Small intestine (tissue), 7 donors: ENCODE measurements around the gene CHI3L1. TPM values are rescaled to one million over a fixed set of nuclear protein-coding genes. Genes with fewer than 3 reads are reported as not detected.

ENCODE experiments used
- DNase-seq, 2 donors: peaks; one replicate each; pipeline versions ENCODE4 v3.0.0 to v3.0.0-alpha.2; 2013
- FAIRE-seq: peaks from 2 replicates; lab custom pipeline; 2012; peaks lifted over from hg19 to GRCh38; lab: Jason Lieb, UNC
- H3K27ac ChIP-seq, 3 donors: one replicate each; pipeline ENCODE4 v1.5.1; 2013; ENCODE audit warnings: low read length in 2 of 3, mild to moderate bottlenecking in 2 of 3, control low read depth in 1 of 3, inconsistent platforms in 1 of 3, low read depth in 1 of 3, moderate library complexity in 1 of 3
- H3K27me3 ChIP-seq, 3 donors: one replicate each; pipeline ENCODE4 v1.6.1; 2013; ENCODE audit warnings: low read length in 3 of 3, inconsistent platforms in 1 of 3; ENCODE audit not compliant: control insufficient read depth in 3 of 3, insufficient read depth in 3 of 3
- H3K36me3 ChIP-seq, 3 donors: one replicate each; pipeline ENCODE4 v1.6.1; 2013; ENCODE audit warnings: low read length in 3 of 3, inconsistent platforms in 1 of 3, low read depth in 1 of 3, mild to moderate bottlenecking in 1 of 3, moderate library complexity in 1 of 3; ENCODE audit not compliant: control insufficient read depth in 3 of 3, insufficient read depth in 2 of 3
- H3K4me1 ChIP-seq, 3 donors: one replicate each; pipeline ENCODE4 v1.6.1; 2013; ENCODE audit warnings: low read length in 2 of 3, inconsistent platforms in 1 of 3, low read depth in 1 of 3, mild to moderate bottlenecking in 1 of 3, moderate library complexity in 1 of 3; ENCODE audit not compliant: control insufficient read depth in 3 of 3, insufficient read depth in 2 of 3
- H3K4me3 ChIP-seq, 3 donors: one replicate each; pipeline ENCODE4 v1.5.1; 2013; ENCODE audit warnings: low read length in 3 of 3, control low read depth in 1 of 3, inconsistent platforms in 1 of 3, low read depth in 1 of 3, mild to moderate bottlenecking in 1 of 3, moderate library complexity in 1 of 3
- H3K9me3 ChIP-seq, 2 donors: one replicate each; pipeline ENCODE4 v1.6.1; 2013; ENCODE audit warnings: low read depth in 1 of 2, low read length in 1 of 2; ENCODE audit not compliant: control insufficient read depth in 2 of 2, insufficient read depth in 1 of 2
- WGBS, 3 donors: extraction: QIAGEN DNeasy Blood & Tissue Kit; methylation state at CpG; one replicate each; pipeline ENCODE4 v1.1.7; 2013; 5-methylcytosine and 5-hydroxymethylcytosine counted together
- polyA plus RNA-seq, 4 donors: library from polyadenylated mRNA; stranded (reverse) in 3 of 4; unstranded in 1 of 4; fragments of 200-250 nt in 3 of 4; fragments of 120-200 nt in 1 of 4; gene quantifications; one replicate each; pipeline versions ENCODE4 v1.2.1 to v1.2.3, GENCODE V29; 2013
- donor health status: healthy with polysubstance abuse.
- donor health status: control.
- donor health status: control.
- donor health status: Bipolar disorder and iron deficiency.
- donor health status: healthy.

CHI3L1 gene
- polyA plus RNA-seq, 4 donors: 0.16 to 1.6 (median 0.90) TPM

DNA sequence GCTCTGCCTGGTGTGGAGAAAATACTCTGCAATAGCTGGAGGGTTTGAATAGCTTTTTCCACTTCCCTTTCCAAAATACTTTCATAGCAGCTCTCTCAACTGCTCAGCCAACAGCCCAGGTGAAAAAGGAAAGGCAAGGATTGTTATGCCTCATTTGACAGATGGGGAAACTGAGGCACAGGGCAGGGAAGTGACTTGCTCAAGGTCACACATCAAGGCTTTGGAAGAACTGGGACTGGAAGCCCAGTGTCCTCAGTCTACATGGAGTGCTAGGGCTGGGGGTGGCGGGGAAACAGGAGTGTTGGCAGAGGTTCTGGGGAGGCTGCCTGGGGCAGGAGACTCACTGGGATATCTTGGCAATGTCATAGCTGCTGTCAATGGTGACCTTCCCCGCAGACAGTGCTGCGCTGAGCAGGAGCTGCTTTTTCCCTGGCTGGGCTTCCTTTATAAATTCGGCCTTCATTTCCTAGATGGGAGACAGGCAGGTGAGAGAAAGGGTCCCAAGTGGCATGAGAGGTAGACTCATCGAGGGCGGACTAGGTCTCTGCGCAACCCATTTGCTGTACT is 4.0 kb downstream of the CHI3L1 start:
- no peaks in the 10 kb centered on the region for H3K36me3 ChIP-seq
- no peaks in the 10 kb centered on the region for H3K27me3 ChIP-seq
- WGBS, 3 donors: 90 to 95% (median 92%) methylated on average over 7 of the region's 7 CpGs
- no peaks in the 10 kb centered on the region for H3K9me3 ChIP-seq
- no peaks in the 10 kb centered on the region for H3K4me1 ChIP-seq
- FAIRE-seq (no peak), DNase-seq (no peak)
- no peak overlapping the region for H3K27ac ChIP-seq
- H3K4me3 ChIP-seq: no peak overlapping the region

DNA sequence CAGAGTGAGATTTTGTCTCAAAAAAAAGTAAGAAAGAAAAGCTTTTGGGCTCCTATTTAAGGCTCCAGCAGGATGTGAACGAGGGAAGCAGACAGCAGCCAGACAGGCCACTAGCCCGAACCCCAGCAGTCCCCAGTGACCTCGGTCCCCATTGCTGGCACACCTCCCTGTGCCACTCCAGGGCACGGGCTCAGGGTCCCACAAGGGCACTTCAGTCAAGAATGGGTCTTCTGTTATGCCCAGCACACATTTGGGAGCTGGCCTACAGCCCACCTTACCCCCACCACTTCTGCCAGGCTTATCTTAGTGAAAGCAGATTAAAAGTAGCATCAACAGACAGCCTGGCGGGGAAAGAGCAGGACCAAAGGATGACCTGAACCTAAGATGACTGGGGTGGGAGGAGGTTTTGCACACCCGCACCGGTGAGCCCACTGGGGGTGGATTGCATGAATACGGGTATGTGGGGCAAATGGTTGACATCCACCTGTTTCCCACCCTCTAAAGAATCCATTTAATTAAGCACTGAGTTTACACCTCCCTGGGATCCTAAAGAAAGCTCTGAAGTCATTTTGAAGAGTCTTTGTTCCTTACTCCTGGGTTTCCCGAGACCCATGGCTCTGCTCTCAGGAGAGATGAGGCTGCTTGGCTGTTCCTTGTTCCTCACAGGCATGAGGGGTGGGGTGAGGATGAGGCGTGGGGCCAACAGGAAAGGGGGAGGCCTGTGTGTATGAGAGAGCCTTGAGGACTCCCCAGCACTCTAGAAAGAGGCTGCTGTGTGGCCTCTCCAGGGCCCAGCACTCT is 4.7 kb downstream of the CHI3L1 start:
- H3K4me1 ChIP-seq: no peaks in the 10 kb centered on the region
- FAIRE-seq (no peak), DNase-seq (no peak)
- H3K27me3 ChIP-seq: no peaks in the 10 kb centered on the region
- H3K36me3 ChIP-seq: no peaks in the 10 kb centered on the region
- no peak overlapping the region for H3K4me3 ChIP-seq
- 62 to 78% (median 71%) methylated on average over 10 of the region's 10 CpGs for WGBS, 3 donors
- H3K27ac ChIP-seq: no peak overlapping the region
- H3K9me3 ChIP-seq: no peaks in the 10 kb centered on the region

DNA sequence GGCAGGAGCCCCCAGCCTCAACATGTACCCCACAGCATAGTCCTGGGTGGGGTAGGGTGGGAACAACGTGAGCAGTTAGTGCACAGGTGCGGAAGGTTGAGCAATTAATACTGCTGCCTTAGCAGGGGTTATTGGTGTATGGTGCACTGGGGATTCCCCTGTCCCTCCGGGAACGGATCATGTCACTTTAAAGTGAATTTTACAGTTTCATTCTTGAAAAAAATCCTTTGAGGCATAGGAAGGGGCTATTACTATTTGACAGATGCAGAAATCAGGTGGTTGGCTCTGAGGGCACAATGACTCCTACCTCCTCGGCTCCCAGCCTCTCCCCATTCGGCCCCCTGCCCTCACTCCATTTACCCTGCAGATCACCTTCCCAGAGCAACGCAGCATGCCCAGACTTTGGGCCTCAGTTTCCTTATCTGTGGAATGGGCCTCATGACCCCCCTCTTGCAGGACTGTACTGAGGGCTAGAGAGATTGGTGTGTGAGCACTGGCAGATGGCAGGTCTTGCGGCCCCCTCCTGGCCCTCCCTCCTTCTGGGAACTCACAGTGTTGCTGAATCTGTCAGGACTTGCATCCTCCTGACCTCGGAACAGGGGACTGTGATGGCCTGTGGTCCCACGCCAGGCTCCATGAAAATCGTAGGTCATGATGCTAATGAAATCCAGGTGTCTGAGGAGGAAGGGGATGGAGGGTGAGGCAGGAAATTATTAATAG is 5.7 kb downstream of the CHI3L1 start:
- Histone ChIP-seq H3K27ac (no peak overlapping the region), H3K36me3 (no peaks in the 10 kb centered on the region), H3K27me3 (no peaks in the 10 kb centered on the region), H3K9me3 (no peaks in the 10 kb centered on the region), H3K4me3 (no peak overlapping the region), H3K4me1 (no peaks in the 10 kb centered on the region)
- no peak for FAIRE-seq
- DNase-seq: no peak
- WGBS, 3 donors: 67 to 76% (median 73%) methylated on average over 11 of the region's 11 CpGs

DNA sequence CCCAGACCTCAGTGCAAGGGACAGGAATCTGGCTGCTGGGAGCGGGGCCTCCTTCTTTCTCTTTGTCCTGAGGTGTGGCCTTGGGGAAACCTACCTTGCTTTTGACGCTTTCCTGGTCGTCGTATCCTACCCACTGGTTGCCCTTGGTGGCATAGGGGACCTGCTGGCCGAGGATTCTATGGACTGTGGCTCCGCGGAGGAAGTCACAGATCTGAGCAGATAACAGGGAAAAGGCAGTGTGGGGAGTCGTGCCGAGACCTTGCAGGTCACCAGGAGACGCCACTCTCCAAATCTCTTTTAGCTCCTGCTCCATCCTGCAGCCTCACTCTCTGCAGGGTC is 6.9 kb downstream of the CHI3L1 start:
- DNase-seq (no peak), FAIRE-seq (no peak)
- Histone ChIP-seq H3K4me3 (no peak overlapping the region), H3K27ac (no peak overlapping the region), H3K36me3 (no peaks in the 10 kb centered on the region), H3K9me3 (no peaks in the 10 kb centered on the region), H3K4me1 (no peaks in the 10 kb centered on the region), H3K27me3 (no peaks in the 10 kb centered on the region)
- 86 to 90% (median 87%) methylated on average over 10 of the region's 10 CpGs for WGBS, 3 donors

DNA sequence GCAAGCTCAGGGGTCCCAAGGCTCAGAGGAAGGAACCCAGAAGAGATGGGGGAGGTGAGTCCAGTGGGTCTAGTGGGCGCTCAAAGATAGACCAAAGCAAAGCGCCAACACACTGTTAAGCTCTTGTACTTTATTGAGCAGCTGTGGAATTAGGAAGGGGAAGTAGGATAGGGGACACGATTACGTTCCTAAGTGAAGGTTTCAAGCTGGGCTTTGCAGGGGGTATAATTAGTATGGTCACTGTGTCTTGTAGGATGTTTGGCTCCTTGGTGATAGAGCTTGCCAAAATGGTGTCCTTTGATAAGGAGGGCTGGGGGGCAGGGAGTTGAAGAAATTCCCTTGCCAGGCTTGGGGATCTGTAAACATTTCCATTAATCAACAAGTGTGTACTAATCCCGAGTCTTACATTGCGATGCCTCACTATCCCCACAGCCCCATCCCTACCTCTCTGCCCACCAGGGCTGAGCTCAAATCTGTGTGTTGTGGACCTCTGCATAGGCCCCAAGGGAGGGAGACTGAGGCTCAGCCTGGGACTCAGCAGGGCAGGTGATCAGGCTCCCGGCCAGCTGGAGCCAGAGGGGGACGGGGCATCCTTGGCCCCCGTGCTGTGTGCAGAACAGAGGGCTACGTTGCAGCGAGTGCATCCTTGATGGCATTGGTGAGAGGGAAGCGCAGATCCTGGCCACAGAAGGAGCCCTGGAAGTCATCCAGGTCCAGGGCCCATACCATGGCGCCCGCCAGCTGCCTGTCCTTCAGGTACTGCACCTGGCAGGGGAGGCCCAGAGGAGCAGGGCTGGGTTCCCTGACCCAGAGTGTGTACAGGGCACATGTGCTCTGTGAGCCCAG is 7.5 kb downstream of the CHI3L1 start:
- DNase-seq: no peak
- no peaks in the 10 kb centered on the region for H3K36me3 ChIP-seq
- 89 to 90% (median 90%) methylated on average over 14 of the region's 14 CpGs for WGBS, 3 donors
- no peak overlapping the region for H3K4me3 ChIP-seq
- H3K9me3 ChIP-seq: no peaks in the 10 kb centered on the region
- no peak overlapping the region for H3K27ac ChIP-seq
- no peaks in the 10 kb centered on the region for H3K4me1 ChIP-seq
- H3K27me3 ChIP-seq: no peaks in the 10 kb centered on the region
- FAIRE-seq: no peak

DNA sequence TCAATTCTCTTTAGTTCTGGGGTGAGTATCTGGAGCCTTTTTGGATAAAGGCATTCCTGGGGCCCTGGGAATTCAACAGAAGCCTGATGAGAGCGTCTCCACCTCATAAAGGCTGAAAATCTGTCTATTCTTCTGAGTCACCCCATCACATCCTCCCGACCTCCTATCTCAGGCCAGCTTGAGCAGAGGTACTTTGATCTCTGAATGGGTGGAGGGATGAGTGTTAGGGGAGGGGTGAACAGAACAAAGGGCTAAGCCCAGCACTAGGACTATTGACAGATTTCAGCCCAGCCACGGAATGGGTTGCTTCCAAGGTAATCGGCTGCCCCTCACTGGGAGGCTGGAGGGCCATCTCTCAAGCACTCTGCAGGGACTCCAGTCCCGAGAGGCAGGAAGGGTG is 8.4 kb downstream of the CHI3L1 start:
- H3K27ac ChIP-seq: no peak overlapping the region
- no peaks in the 10 kb centered on the region for H3K4me1 ChIP-seq
- no peak overlapping the region for H3K4me3 ChIP-seq
- H3K36me3 ChIP-seq: no peaks in the 10 kb centered on the region
- H3K27me3 ChIP-seq: peaks cover 0 to 2% (median 0%) of the 10 kb centered on the region in 3 donors
- WGBS, 3 donors: 17 to 47% (median 25%) methylated on average over 5 of the region's 5 CpGs
- FAIRE-seq: no peak
- no peaks in the 10 kb centered on the region for H3K9me3 ChIP-seq
- no peak for DNase-seq

DNA sequence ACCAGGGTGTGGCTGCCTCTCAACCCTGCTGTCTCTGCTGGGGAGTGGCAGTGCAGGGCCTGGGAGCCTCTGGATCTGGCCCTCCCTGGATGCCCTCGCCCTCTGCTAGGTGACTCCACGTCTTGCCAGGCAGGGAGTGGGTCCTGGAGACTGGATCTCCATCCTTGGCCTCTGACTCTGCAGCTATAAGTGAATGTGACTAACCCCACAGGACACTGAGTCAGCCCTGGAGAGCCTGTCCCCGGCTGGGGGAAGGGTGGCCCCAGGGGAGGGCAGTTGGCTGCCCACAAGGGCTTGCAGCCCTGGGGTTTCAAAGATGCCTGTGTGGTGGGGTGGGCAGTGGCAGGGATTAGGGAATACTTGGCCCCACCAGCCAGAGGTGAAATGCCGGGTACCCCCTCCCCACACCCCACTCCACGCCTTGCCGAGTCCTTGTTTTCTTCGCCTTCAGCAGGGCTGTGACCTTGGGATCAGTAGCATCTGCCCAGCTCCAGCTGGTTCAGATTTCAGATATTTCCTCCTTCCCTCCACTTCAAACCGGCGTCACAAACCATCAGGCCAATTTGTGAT is 8.9 kb downstream of the CHI3L1 start:
- Histone ChIP-seq H3K9me3 (no peaks in the 10 kb centered on the region), H3K4me1 (no peaks in the 10 kb centered on the region), H3K36me3 (no peaks in the 10 kb centered on the region), H3K27me3 (peaks cover 0 to 2% (median 0%) of the 10 kb centered on the region in 3 donors), H3K27ac (no peak overlapping the region), H3K4me3 (no peak overlapping the region)
- FAIRE-seq (no peak), DNase-seq (no peak)
- WGBS, 3 donors: 29 to 47% (median 32%) methylated on average over 9 of the region's 9 CpGs

DNA sequence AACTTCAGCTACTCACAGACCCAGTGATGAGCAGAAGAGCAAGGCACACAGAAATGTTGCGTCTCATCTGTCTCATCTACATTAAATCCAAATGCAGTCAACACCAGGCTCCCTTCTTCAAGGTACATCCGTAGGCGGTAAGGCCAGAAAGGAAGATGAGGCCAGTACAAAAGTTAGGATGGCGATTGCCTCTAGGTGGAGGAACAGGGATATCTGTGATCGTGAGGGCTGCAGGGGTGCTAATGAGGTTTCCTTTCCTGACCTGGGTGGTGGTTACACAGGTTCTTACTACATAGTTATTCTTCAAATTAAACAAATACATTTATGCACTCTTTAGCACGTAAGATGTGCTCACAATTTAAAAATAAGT is 9.5 kb downstream of the CHI3L1 start:
- Histone ChIP-seq H3K27me3 (peaks cover 0 to 2% (median 0%) of the 10 kb centered on the region in 3 donors), H3K27ac (no peak overlapping the region), H3K36me3 (no peaks in the 10 kb centered on the region), H3K4me3 (no peak overlapping the region), H3K9me3 (no peaks in the 10 kb centered on the region), H3K4me1 (no peaks in the 10 kb centered on the region)
- DNase-seq: no peak
- FAIRE-seq: no peak
- 82 to 94% (median 90%) methylated on average over 6 of the region's 6 CpGs for WGBS, 3 donors
